HFF-Myc (cell line): ENCODE data around the gene EIF2B1.

ENCODE experiments used
- DNase-seq: peaks from one replicate; pipeline ENCODE4 v3.0.0-alpha.2; 2011; ENCODE audit warnings: low read depth; ENCODE audit errors: extremely low read depth
- H3K4me3 ChIP-seq: replicated peaks from 2 replicates; pipeline ENCODE4 v1.5.1; 2011; ENCODE audit warnings: low read depth, mild to moderate bottlenecking, control low read depth, low read length
- TF ChIP-seq, protein P1 (sequence below): IDR thresholded peaks from 2 replicates; pipeline ENCODE4 v1.5.1; 2012; ENCODE audit warnings: mild to moderate bottlenecking, low read depth, low read length, control low read depth; ENCODE audit errors: missing control alignments

Gene EIF2B1

DNA sequence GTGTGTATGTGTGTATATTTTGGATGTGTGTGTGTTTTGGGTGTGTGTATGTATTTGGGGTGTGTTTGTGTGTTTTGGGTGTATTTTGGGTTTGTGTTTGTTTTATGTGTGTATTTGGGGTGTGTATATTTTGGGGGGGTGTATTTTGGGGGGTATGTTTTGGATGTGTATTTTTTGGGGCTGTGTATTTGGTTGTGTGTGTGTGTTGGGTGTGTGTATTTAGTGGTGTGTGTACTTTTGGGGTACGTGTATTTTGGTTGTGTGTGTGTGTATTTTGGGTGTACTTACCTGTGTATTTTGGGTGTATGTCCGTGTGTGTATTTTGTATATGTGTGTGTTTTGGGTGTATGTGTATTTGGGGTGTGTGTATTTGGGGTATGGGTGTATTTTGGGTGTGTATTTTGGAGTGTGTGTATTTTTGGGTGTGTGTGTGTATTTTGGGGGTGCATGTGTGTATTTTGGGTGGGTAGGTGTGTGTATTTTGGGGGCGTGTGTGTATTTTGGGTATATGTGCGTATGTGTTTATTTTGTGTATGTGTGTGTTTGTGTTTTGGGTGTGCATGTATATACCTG lies 20.7 kb upstream of the EIF2B1 start:
- H3K4me3 ChIP-seq, result no peak overlapping the region
- DNase-seq, result no peak
- TF ChIP-seq, protein P1, sequence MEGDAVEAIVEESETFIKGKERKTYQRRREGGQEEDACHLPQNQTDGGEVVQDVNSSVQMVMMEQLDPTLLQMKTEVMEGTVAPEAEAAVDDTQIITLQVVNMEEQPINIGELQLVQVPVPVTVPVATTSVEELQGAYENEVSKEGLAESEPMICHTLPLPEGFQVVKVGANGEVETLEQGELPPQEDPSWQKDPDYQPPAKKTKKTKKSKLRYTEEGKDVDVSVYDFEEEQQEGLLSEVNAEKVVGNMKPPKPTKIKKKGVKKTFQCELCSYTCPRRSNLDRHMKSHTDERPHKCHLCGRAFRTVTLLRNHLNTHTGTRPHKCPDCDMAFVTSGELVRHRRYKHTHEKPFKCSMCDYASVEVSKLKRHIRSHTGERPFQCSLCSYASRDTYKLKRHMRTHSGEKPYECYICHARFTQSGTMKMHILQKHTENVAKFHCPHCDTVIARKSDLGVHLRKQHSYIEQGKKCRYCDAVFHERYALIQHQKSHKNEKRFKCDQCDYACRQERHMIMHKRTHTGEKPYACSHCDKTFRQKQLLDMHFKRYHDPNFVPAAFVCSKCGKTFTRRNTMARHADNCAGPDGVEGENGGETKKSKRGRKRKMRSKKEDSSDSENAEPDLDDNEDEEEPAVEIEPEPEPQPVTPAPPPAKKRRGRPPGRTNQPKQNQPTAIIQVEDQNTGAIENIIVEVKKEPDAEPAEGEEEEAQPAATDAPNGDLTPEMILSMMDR, result no peak

DNA sequence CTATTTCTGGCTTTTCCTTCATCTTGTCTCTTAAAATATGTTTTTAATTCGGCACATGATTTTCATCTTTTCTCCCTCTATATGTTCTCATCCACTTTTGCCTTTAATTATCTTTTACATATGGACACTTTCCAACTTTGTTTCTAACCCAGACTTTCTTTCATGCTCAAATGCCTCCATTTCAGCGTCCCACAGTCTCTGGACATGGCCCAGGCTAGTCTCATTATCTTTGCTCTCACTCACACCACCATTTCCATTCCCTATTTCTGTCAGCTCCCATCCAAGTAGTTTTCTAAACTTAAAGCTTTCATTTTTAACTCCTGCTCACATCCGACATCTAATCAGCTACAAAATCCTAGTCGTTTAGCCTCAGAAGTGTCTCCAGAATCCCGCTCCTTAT lies 14.9 kb upstream of the EIF2B1 start:
- H3K4me3 ChIP-seq, result no peak overlapping the region
- no peak for DNase-seq
- TF ChIP-seq, protein P1, result no peak

DNA sequence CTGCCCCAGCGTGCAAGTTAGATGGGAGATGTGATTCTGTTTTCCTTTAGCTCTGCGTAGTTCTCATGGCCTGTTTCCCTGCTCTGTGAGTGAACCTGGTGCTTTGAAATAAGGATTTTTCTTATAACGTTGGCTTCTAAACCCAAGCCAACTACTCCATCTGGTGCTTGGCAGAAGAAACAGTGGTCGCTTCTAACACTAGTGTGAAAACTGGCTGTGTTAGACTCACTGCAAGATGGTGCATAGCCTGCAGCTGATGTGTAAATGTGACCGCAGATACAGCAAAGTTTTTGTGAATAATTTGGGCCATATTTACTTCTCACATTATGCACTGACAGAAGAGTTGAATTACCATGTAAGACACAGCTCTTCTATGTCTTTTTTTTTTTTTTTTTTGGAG lies 12.4 kb upstream of the EIF2B1 start:
- DNase-seq, result no peak
- TF ChIP-seq, protein P1, result no peak
- H3K4me3 ChIP-seq, result no peak overlapping the region

DNA sequence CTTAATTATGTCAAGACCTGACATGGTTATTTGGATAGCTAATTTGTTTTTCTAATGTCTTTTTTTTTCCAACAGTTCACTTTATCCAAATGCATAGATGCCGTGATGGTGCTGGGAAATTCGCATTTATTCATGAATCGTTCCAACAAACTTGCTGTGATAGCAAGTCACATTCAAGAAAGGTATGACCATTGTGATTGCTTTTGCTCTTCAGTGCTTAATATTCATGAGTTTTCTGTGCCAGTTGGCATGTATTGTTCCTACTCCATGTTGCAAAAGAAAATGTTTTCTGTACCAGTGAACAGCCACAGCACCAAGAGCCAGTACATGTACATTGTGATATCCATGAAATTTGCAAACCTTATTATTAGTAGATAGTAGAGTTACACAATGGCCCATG lies 11.9 kb upstream of the EIF2B1 start:
- TF ChIP-seq, protein P1, result no peak
- no peak for DNase-seq
- no peak overlapping the region for H3K4me3 ChIP-seq

DNA sequence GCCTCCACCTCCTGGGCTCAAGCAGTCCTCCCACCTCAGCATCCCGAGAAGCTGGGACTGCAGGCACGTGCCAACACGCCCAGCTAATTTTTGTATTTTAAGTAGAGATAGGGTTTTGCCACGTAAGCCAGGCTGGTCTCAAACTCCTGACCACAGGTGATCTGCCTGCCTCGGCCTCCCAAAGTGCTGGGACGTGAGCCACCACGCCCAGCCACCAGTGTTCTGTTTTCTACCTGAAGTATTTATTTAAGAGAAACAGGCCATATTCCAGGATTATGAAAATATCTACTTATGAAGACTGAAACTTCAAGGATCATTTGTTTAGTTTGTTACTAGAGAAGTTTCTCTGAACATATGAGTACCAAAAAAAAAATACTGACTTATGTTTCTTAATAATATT lies 10.4 kb upstream of the EIF2B1 start:
- TF ChIP-seq, protein P1, result no peak
- no peak for DNase-seq
- H3K4me3 ChIP-seq, result no peak overlapping the region

DNA sequence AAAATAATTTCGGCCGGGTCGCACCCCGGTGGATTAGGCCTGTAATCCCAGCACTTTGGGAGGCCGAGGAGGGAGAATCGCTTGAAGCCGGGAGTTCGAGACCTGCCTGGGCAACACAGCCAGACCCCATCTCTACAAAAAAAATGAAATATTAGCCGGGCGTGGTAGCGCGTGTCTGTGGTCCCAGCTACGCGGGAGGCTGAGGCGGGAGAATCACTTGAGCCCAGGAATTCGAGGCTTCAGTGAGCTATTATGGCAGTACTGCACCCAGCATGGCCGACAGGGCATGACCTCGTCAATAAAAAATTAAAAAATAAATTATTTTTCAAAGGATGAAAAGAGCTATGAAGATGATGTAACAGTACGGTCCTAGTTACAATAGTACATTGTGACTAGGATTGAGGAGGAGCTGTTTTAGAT lies 666 bp upstream of the EIF2B1 start:
- peak overlapping the region; percentile 88 for H3K4me3 ChIP-seq
- TF ChIP-seq, protein P1, result no peak
- DNase-seq, result no peak
